ENCODE measurements around the gene ACTN4.
"Not testable (repeated sequence)": the region's sequence is repeated elsewhere in the genome, so short reads cannot be mapped to it uniquely, and the experiment has no call there.

ACTN4 gene

DNA sequence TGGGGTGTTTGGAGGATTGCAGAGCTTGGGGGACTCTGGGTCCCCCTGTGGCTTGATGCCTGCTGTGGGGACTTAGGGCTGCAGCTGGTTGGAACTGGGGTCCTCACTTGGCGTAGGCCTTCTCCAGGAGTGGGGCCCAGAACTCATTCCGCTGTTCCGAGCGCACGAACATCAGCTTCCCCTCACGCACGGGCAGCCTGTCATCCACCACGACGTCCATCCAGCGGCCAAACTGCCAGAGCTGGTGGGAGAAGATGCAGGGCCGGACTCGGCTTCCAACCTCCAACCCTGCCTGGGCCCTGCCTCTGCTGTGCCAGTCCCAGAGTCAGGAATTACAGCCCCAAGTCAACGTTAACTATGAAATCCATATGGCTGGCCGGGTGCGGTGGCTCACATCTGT is 94.2 kb downstream of the ACTN4 start:
- no peak for DNase-seq

DNA sequence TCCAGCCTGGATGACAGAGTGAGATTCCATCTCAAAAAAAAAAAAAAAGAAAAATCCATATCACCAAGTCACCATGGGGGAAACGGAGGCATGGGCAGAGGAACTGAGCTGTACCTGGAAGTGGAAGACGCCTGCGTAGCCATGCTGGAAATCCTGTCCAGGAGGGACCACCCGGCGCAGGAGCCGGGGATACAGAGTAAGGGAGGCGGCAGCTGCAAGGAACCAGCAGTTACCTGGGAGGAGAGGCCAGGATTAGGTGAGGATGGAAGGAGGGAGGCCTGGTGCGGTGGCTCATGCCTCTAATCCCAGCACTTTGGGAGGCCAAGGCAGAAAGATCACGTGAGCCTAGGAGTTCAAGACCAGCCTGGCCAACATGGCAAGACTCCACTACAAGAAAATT is 94.8 kb downstream of the ACTN4 start:
- no peak for DNase-seq

DNA sequence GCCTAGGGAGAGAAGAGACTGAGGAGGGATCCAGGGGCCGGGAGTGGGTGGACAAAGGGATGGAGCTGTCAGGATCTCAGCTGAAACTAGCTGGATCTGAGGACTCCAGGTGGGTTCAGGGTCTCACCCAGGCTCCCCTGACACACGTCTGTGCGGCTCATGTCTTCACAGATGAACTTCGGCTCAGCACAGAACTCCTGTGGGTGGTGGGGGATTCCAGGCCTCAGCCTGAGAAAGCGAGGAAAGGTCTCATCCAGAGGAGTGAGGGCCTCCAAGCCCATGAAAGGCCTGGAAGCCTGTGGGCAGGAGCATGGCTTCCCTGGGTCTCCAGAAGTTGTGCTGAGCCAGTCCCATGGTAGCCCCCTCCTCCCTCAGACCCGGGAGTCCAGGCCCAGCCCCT is 95.5 kb downstream of the ACTN4 start:
- DNase-seq, result no peak

DNA sequence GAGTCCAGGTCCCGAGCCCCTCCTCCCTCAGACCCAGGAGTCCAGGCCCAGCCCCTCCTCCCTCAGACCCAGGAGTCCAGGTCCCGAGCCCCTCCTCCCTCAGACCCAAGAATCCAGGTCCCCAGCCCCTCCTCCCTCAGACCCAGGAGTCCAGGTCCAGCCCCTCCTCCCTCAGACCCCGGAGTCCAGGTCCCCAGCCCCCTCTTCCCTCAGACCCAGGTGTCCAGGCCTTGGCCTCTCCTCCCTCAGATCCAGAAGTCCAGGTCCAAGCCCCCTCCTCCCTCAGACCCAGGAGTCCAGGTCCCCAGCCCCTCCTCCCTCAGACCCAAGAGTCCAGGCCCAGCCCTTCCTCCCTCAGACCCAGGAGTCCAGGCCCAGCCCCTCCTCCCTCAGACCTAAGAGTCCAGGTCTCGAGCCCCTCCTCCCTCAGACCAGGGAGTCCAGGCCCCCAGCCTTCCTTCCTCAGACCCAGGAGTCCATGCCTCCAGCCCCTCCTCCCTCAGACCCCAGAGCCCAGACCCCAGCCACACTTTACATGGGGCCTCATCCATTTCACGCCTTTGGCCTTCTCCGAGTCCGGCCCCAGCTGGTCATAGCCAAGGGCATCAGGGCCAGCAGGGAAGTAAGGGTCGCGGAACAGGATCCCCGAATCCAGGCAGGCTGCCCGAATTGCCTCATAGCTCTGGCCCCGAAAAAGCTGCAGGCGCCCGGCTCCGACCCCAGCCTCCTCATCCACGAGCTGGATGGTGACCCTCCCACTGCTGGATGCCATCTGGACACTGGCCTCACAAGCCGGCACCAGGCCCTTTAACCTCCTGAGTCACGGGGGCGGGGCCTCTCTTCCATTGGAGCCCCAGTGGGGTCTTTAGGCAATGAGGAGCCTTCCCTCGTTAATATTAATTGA is 96.2 kb downstream of the ACTN4 start:
- DNase-seq, result no peak

DNA sequence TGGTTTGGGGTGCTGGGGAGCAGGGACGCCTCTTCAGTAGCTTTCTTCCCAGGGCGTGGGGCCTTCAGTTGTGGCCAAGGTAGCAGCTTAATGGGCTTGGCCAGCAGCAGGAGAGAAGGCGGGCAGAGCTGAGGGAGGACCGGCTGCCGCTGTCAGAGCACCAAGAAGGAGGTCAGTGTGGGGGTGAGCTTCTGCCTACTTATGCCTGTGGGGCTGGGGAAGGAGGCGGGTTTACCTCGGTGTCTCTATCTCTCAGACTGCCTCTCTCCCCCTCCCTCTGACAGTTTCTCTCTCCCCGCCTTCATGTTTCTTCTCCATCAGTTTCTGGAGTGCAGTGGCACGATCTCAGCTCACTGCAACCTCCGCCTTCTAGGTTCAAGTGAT is 96.8 kb downstream of the ACTN4 start, which contains the start of gene CAPN12:
Gene CAPN12, minus strand, starts transcription at position 177 of the 384 bp plus-strand sequence. CDS start 309 bp downstream, outside the sequence.
- DNase-seq, result no peak

DNA sequence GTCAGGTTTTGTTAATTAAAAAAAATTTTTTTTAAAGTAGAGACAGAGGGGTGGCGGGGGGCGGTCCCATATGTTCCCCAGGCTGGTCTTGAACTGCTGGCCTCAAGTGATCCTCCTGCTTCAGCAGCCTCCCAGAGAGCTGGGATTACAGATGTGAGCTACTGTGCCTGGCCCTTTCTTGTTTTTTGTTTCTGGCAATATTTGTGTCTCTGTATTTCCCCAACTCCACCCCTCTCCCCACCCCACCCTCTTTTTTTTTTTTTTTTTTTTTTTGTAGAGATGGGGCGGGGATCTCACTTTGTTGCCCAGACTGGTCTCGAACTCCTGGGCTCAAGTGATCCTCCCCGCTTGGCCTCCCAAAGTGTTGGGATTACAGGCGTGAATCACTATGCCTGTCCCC is 97.4 kb downstream of the ACTN4 start:
- no peak for DNase-seq

DNA sequence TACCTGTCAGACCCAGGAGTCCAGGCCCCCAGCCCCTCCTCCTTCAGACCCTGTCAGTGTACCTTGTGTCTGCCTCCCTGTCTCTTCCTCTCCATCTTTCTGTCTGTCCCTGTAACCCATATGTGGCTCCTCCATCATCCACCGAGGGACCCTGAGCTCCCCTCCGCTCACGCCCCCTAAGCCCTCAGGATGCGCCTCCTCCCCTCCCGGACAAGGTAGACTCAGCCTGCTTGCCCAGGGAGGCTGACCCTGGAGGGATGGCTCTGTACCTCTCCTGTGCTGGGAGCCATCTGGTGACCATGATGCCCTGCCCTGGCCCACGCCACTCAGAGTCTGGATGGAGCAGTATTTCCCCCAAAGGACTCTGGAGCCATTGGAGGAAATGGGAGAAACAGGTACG is 97.9 kb downstream of the ACTN4 start:
- no peak for DNase-seq

DNA sequence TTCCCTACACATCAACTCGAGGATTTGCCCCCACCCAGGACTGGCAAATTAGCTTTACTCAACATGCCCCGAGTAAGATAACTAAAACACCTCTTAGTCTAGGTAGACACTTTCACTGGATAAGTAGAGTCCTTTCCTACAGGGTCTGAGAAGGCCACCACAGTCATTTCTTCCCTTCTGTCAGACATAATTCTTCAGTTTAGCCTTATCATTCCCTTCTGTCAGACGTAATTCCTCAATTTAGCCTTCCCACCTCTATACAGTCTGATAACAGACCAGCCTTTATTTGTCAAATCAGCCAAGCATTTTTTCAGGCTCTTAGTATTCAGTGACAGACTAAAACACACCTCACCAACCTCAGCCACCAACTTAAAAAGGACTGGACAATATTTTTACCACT is 106.3 kb downstream of the ACTN4 start:
- not testable (repeated sequence) for DNase-seq

DNA sequence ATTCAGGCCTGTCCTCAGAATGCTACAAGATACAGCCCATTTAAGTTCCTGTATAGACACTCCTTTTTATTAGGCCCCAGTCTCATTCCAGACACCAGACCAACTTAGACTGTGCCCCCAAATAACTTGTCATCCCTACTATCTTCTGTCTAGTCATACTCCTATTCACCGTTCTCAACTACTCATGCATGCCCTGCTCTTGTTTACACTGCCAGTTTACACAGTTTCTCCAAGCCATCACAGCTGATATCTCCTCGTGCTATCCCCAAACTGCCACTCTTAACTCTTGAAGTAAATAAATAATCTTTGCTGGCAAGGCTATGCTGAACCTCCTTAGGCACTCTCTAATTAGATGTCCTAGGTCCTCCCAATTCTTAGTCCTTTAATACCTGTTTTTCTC is 106.7 kb downstream of the ACTN4 start:
- DNase-seq, result not testable (repeated sequence)

DNA sequence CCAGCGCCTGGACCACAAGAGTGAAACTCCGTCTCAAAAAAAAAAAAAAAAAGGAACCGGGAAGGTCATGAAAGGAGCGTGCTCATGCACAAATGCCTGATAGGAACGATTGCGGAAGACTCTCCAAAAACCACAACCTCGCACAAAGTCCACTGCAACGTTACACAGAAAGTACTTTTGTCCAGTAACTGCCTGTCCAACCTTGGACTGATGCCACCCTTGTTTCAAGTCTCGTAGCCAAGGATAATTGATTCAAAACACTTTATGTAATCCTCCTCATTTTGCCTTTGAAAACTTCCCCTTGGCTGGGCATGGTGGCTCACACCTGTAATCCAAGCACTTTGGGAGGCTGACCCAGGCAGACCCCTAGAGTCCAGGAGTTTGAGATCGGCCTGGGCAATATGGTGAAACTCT is 112.1 kb downstream of the ACTN4 start:
- no peak for DNase-seq

DNA sequence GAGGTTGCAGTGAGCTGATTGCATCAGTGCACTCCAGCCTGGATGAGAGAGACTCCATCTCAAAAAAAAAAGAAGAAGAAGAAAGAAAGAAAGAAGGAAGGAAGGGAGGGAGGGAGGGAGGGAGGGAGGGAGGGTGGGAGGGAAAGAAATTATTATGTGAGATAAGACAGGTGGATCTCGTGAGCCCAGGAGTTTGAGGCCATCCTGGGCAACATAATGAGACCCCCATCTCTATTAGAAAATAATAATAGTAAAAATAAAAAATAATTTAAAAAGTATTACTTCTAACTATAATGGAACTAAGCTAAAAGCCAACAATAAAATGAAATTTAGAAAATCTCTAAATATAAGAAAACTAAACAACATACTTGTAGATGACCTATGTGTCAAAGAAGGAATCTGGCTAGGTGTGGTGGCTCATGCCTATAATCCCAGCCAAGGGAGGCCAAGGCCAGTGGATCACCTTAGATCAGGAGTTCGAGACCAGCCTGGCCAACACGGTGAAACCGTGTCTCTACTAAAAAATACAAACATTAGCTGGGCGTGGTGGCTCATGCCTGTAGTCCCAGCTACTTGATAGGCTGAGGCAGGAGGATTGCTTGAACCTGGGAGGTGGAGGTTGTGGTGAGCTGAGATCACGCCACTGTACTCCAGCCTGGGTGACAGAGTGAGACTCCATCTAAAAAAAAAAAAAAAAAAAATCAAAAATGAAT is 113.5 kb downstream of the ACTN4 start:
- not testable (repeated sequence) for DNase-seq

DNA sequence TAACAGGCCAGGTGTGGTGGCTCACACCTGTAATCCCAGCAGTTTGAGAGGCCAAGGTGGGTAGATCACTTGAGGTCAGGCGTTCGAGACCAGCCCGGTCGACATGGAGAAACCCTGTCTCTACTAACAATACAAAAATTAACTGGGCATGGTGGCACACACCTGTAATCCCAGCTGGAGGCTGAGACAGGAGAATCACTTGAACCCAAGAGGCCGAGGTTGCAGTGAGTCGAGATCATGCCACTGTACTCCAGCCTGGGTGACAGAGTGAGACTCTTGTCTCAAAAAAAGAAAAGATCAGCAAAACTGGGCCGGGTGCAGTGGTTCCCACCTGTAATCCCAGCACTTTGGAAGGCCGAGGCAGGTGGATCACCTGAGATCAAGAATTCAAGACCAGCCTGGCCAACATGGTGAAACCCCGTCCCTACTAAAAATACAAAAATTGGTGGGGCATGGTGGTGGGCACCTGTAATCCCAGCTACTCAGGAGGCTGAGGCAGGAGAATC is 114.5 kb downstream of the ACTN4 start:
- DNase-seq, result not testable (repeated sequence)

DNA sequence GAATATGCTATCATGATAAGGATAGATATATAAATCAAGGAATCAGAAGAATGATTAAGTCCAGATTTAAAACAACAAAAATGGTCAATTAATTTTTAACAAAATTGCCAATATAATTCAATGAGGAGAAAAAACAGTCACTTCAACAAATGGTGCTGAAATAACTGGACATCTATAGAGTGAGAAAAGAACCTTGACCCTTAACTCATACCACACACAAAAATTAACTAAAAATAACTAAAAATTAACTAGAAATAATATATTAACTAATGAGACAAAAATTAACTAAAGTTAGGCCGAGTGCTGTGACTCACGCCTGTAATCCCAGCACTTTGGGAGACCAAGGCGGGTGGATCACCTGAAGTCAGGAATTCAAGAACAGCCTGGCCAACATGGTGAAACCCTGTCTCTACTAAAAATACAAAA is 116.4 kb downstream of the ACTN4 start:
- no peak for DNase-seq

DNA sequence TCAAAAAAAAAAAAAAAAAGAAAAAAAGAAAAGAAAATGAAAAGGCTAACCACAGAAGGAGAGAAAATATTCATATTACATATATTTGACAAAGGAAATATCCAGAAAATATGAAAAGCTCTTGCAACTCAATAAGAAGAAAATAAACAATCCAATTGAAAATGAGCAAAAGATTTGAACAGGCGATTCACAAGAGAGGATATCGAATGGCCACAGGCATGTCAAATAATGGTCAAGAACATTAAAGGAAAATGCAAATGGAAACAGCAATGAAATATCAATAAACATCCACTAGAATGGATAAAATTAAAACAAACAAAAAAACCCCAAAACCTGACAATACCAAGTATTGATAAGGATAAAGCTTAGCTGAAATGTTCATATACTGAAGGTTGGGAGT is 117.8 kb downstream of the ACTN4 start:
- no peak for DNase-seq

DNA sequence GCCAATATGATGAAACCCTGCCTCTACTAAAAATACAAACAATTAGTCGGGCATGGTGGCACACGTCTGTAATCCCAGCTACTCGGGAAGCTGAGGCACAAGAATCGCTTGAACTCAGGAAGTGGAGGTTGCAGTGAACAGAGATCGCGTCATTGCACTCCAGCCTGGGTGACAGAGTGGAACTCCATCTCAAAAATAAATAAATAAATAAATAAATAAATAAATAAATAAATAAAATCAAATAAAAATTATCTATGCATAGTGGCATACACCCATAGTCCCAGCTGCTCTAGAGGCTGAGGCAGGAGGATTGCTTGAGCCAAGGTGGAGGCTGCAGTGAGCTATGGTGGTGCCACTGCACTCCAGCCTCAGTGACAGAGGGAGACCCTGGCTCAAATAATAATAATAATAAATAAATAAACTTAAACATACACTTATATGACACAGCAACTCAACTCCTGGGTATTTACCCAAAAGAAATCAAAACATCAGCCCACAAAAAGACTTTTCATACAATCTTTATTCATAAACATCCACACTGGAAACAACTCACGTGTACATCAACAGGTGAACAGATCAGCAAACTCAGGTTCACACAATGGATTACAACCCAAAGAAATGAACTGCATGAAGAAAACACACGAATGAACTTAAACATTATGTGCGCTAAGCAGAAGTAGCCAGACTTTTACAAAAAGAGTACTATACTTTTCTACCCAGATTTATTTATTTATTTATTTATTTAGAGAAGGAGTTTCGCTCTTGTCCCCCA is 119.0 kb downstream of the ACTN4 start:
- no peak for DNase-seq

DNA sequence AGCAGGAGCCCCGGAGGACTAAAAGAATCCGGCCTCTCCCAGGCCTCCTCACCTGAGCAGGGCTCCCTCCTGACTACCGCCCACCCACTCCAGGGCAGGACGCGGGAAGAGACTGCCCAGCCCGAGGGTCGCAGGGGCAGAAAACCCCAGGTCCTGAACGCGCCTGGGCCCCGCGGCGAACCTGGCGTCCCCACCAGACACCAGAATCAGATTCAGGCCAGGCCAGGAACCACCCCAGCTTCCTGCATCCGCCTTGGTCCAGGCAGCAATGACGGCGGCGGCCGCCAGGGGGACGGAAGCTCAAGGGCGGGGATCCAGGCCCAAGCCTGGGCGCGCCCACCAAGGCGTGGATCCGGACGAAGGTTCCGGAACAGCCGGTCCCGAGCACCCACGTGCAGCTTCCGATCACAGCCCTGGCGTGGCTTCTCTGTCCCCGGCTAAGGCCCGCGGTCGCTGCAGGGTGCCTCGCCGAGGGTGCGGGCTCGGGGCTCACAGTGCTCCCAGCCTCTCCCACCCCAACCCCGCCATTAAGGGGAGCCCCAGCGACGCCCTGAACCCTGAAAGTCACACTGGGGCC is 122.3 kb downstream of the ACTN4 start:
- peak; percentile 87 for DNase-seq

DNA sequence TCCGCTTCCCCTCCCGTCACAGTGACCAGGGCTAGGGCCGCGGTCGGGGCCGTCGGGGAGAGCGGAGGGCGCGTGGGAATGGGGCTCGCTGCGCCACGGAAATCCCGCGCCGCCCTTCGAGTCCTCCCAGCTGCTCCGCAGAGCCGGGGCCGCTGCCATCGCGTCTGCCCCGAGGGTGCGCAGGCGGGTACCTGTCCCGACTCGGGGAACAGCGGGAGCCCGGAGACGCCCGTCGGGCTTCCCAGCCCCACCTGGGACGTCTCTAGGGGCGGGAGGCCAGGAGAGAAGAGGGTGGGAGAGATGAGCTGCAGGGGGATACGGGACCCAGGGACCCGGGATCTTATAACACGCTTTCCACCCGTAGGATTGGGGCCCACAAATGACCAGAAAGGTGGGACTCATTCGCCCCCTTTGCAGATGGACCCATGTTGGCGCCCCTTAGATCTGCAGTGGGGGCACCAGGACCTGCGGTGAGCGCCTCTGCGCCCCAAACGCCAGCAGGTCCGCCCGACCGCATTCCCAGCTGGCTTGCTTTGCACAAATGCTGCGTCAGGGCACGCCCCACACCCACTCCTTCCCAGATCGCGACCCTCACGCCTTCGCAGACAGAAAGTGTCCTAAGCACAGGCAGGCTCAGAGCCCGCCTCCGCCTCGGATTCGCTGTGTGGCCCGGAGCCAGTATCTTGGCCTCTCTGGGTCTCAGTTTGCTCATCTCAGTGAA is 122.9 kb downstream of the ACTN4 start:
- DNase-seq, result not testable (repeated sequence)

DNA sequence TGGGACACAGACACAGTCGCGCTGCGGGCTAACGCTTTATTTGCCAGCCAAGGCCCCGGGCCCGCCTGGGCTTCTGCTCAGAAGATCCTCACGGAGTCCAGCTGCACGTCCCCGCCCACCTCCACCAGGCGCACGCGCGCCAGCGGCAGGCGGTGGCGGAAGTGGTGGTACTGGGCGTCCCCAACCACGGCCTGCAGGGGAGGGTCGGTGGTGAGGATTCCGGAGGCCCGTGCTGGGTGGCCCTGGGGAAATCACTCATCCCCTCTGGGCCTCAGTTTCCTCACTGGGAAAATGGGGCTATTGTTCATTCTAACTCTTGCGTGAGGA is 123.5 kb downstream of the ACTN4 start:
- DNase-seq, result not testable (repeated sequence)

DNA sequence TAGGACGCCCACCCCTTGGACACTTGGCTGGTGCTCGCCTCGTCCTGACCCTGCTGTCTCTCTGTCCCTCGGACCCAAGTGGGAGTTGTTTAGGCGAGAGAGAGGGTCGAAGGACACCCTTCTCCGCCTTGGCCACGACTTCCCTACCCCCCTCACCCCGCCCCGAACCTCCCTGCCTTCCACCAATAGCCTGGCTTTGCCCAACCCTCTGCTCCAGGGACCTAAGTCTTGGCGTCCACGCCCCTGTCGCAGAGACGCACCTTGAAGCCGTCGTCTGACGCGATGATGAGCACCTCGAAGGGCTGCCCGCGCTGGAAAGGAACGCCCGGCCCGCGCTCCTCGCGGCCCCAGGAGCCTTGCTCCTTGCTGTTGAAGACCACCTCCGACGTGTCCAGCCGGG is 124.1 kb downstream of the ACTN4 start:
- not testable (repeated sequence) for DNase-seq

DNA sequence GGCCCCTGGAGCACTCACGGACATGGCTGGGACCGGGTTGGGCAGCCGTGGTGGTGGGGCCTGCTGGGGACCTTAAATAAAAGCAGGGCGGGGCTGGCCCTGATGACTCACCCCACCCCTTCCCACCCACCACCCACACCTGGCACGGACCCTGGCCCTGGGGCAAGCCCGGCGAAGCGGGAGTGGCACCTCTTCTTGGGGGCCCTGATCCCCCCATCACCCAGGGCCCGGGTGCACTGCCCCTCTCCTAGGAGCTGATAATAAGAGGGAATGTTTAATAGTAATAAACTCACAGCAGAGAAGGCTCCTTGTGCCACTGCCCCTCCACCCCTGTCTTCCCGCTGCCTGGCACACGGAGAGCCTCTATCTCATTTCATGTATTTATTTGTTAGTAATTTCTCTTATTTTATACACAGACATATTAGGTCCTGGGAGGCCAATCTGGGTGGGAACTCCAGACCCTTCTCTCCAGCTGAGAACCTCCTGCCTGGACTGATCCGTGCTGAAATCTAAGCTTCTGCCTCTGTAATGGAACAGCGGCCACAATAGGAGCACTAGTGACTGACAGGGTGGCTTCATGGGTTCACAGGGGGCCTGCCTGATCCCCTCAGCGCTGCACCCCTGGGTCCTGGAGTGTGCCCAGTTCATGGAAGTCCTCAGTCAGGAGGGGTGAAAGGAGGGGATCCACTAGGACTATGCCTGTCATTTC is 126.2 kb downstream of the ACTN4 start, which contains the start of gene LGALS7:
Gene LGALS7, minus strand, starts transcription at position 49 of the 709 bp plus-strand sequence. Its CDS starts 25 bp downstream, at position 24.
- DNase-seq, result no peak
